IPS DF 4.7 (cell line): Measurements from ENCODE around the gene NT5C.

Source experiments
- DNase-seq: peaks from one replicate; pipeline ENCODE4 v3.0.0-alpha.2; 2013; ENCODE audit warnings: low spot score; ENCODE audit errors: extremely low read depth

NT5C gene

DNA sequence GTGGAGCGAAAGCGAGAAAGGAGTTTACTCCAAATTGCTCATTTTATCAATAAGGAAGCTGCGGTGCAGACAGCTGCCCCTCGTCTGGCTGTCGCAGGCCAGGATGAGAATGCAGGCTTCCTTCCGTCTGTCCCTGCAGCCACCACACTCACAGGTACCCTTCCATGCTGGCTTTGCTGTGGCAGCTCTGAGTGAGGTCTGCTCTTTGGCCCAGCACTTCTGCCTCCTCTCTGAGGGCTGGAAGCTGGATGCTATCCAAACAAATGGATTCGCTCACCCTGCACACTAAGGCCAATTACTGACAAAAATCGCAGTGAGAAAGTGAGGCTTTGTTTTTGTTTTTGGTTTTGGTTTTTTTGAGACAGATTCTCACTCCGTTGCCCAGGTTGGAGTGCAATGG, 14.8 kb downstream of the NT5C start:
- no peak for DNase-seq

DNA sequence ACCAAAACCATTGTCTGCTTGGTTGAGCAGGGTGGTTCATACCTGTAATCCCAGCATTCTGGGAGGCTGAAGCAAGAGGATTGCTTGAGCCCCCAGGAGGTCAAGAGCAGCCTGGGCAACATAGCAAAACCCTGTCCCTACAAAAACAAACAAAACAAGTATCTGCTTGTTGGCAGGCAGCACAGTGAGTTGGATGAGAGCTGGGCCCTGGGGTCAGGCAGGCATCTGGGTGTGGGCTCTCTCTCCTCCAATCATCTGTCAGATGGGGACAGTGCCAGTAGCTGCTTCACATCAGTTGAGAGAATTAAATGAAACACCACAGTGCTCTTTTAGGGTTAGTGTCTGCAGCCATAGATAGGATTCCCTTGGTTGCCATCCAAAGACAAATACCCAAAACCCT, 16.0 kb downstream of the NT5C start:
- DNase-seq: no peak

- DNase-seq: no peak
These were observed 16.8 kb downstream of the NT5C start for GRCh38 chr17:75114552-75115314.

DNA sequence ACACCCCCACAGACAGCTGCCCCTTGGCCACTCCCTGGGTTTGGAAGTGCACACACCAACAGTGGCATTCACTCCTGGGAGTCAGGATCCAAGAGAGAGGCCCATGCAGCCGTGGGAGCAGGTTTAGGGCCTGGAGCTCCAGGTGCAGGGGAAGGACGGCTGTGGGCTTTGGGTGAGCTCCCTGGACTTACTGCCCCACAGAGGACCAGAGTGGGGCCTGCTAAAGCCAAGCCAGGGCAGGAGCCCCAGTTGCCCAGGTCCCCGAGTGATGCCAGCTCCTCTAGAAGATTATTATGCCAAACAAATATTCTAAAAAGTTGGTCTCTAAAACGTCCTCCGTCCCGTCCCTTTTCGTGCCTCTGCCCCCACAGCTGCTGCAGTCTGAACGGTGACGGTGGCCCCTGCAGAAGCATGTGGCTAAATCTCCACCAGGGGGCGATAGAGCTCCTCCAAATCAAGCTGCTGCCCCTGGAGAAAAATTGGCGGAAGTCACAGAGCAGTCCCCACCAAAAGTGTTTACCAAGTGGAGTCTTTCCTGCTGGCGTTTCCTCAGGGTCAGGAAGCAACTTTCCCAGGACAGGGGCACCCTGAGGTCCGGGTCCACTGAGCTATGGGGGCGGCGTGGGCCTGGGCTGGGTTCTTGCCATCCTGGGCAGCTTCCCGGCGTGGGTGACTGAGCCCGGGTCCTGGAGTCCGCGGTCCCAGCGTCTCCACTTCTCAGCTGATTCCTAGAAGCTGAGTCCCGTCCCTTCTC, 17.6 kb downstream of the NT5C start:
- DNase-seq: no peak

- DNase-seq: no peak
These were observed 19.7 kb downstream of the NT5C start for GRCh38 chr17:75111777-75112335.

DNA sequence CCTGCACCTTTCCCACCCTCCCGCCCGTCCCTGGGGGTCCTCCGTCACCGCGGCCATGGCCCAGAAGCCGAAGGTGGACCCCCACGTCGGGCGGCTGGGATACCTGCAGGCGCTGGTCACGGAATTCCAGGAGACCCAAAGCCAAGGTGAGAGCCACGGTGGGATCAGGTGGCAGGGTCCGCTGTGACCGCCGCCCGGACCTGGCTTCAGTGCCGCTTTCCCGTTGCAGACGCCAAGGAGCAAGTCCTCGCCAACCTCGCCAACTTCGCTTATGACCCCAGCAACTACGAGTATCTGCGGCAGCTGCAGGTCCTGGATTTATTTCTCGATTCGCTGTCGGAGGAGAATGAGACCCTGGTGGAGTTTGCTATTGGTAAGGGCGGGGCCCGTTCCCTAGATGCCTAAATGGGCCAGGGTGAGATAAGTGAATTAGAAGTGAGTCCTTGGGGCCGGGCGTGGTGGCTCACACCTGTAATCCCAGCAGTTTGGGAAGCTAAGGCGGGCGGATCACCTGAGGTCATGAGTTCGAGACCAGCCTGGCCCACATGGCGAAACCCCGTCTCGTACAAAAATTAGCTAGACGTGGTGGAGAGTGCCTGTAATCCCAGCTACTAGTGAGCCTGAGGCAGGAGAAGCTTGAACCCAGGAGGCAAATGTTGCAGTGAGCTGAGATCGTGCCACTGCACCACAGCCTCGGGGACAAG, 21.2 kb downstream of the NT5C start:
- DNase-seq: no peak

DNA sequence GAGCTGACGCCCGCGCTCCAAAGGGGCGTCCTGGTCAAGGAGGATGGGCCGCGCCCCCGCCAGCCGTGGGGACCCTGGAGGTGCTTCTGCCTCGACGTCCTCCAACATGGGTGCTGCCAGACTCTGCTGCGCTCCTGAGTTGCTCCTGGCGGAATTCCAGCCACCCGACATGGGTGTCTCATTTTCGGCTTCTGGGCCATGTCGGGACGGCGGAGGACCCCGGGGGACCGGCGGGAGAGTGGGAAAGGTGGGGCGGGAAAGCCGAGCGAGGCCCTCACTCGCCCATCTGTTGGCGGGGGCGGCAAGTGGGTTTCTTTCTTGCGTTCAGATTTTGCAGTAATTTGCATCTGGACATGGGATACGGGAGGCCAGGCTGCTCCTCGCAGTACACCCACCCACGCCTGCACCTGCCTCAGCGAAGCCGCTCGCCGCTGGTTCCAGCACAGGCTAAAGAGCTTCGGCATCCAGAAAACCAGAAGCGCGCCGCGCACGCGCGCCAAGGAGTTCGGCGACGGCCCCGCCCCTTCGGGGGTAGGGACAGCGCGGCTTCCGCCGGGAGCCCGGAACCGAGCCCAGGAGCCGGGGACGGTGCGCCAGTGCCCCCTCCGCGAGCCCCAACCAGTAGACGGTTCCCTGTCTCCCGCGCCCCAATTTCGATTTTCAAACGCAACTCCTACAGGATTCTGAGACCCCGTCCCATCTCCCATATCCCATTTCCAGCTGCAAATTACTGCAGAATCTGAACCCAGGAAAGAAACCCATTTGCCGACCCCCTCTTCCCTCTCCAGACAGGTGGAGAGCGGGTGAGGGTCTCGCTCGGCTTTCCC, 21.9 kb downstream of the NT5C start, which contains the start of gene ARMC7:
Gene ARMC7 (plus strand): TSS at position 563 of the 827 bp plus-strand sequence. CDS start 320 bp downstream, outside the sequence.
- DNase-seq: no peak

DNA sequence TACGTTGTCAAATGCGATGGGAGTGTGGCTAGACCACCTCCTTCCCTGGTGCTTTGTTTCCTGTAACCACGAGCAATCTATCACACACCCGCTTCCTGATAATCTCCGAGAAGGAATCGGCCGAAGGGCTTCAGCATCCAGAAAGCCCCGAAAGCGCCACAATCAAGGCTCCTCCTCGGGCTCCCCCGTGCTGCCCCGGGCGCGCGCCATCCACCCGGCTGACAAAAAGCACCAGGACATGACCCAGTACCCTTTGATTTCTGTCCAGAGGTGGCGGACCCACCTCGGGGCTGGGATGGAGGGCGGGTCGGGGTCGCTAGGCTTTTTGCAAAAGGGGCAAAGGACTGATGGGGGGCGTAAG, 22.5 kb downstream of the NT5C start:
- no peak for DNase-seq

GRCh38 chr17:75108193-75108592, 23.3 kb downstream of the NT5C start:
- no peak for DNase-seq

DNA sequence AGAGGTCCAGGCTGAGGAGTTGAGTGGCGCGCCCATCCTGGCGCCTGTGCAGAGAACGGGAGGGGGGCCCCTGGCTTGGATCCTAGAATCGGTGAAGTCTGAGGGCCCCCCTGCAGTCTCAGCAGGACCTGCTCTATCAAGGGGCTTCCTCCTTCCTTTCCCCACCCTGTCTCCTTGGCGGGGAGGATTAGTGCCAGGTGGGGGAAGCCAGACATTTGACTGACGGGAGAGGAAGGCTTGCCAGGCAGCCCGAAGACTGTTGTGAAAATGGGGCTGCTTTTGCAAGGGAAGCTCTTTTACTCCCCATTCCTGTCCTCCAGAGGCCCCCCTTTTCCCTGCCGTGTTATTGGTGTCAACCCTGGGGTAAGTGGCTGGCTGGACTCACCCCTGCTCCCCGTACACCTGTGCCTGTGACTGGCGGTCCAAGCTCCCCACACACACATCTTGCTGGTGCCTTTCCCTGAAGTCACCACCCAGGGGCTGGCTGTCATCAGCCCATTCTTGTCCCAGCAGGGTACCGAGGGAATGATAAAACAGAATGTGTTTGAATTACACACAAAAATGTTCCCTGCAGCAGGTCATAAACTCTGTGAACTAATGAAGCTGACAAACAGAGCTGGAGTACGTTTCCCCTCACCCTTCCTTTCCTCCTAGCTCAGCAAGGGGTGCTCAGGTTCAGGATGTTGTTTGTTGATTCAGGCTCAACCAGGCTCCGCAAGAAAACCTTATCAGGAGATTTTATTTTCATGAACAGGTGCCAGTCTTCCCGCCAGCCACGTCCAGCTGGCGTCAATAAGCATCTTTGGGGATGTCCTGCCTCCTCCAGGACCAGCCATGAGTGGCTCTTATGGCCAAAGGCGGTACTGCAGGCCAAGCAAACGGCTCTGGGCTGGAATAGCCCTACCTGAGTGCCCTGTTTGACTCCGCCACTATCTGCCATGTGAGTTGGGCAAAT, 26.1 kb downstream of the NT5C start:
- no peak for DNase-seq

GRCh38 chr17:75103601-75104554, 27.7 kb downstream of the NT5C start:
- no peak for DNase-seq

DNA sequence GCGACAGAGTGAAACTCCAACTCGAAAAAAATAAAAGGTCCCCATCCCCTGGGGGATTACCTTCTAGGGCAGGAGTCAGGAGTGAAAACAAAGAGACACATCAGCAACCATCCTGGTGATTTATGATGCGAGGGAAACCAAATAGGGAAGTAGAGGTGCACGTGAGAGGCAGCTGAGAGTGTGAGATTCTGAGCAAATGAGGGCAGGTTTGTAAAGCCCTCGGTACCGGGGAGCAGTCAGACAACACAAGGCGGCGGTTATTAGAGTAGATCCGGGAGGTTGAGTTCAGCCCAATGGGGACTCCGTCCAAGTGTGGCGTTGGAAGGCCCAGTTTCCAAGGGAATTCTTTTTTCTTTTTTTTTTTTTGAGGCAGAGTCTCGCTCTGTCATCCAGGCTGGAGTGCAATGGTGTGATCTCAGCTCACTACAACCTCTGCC, 29.1 kb downstream of the NT5C start:
- no peak for DNase-seq

DNA sequence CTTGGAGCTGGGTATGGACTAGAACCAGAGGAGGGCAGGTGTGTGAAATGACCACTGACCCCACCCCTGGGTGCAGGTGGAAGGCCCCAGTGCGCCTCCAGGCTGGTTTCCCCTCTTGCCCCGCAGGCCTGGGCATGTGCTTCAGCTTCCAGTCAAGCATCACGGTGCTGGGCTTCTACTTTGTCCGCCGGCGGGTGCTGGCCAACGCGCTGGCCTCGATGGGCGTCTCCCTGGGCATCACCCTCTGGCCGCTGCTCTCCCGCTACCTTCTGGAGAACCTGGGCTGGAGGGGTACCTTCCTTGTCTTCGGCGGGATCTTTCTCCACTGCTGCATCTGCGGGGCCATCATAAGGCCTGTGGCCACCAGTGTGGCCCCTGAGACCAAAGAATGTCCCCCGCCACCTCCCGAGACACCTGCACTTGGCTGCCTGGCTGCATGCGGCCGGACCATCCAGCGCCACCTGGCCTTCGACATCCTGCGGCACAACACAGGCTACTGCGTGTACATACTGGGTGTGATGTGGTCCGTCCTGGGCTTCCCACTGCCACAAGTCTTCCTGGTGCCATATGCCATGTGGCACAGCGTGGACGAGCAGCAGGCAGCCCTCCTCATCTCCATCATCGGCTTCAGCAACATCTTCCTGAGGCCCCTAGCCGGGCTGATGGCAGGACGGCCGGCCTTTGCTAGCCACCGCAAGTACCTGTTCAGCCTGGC, 31.5 kb downstream of the NT5C start:
- no peak for DNase-seq

- no peak for DNase-seq
These were observed 32.7 kb downstream of the NT5C start for GRCh38 chr17:75098861-75099260.

- DNase-seq: no peak
These were observed 33.7 kb downstream of the NT5C start for GRCh38 chr17:75097865-75098264.

DNA sequence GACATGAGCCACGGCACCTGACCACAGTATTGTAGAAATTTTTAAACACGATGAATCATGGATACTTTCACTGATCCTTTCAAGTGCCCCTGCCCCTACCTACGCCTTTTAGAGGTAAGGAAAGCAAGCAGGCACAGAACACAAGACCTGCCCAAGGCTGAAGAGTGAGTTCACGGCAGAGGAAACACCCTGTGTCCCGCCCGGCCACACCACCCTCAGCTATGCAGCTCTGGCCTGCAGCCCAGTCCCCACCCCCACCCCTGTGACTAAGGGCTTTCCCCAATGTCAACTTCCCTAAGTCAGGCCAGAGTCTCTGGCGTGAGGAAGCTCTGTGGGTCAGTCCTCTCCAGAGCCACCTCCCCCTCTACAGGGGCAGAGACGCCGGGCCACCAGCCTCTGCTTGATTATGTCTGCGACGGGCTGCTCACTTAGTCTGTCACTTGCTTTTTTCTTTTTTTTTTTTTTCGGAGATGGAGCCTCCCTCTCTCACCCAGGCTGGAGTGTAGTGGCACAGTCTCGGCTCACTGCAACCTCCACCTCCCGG, 35.4 kb downstream of the NT5C start:
- DNase-seq: no peak

GRCh38 chr17:75094871-75095399, 36.6 kb downstream of the NT5C start:
- no peak for DNase-seq
